IPS DF 6.9 (cell line): Measurements from ENCODE around the gene PHOX2A.

Experiments used
- DNase-seq: peaks from one replicate; pipeline ENCODE4 v3.0.0-alpha.2; 2013; ENCODE audit warnings: low read depth, low spot score
- H3K27ac ChIP-seq: one replicate; pipeline ENCODE4 v1.5.1; 2013; ENCODE audit warnings: low read length, control low read depth
- H3K27me3 ChIP-seq: 2 replicates; pipeline ENCODE4 v1.6.1; 2013; ENCODE audit warnings: mild to moderate bottlenecking, low read length; ENCODE audit not compliant: control insufficient read depth, insufficient read depth
- H3K36me3 ChIP-seq: 2 replicates; pipeline ENCODE4 v1.6.1; 2013; ENCODE audit warnings: low read length; ENCODE audit not compliant: control insufficient read depth, insufficient read depth
- H3K4me1 ChIP-seq: 2 replicates; pipeline ENCODE4 v1.6.1; 2013; ENCODE audit warnings: low read length; ENCODE audit not compliant: control insufficient read depth, insufficient read depth
- H3K4me3 ChIP-seq: 2 replicates; pipeline ENCODE4 v1.5.1; 2013; ENCODE audit warnings: mild to moderate bottlenecking, low read length
- H3K9me3 ChIP-seq: 2 replicates; pipeline ENCODE4 v1.6.1; 2013; ENCODE audit warnings: low read length, inconsistent platforms; ENCODE audit not compliant: control insufficient read depth, insufficient read depth
- WGBS: extraction: QIAGEN DNeasy Blood & Tissue Kit; methylation state at CpG from one replicate; pipeline ENCODE4 v1.1.7; 2013; ENCODE audit warnings: mixed read lengths, missing lambda C conversion rate; ENCODE audit not compliant: insufficient read length, insufficient coverage; 5-methylcytosine and 5-hydroxymethylcytosine counted together

The PHOX2A gene

GRCh38 chr11:72234514-72234830 is 9.5 kb downstream of the PHOX2A start:
- DNase-seq = no peak
- no CpG with 5 or more reads among the region's 3 CpGs for WGBS
- peaks cover 12% of the 10 kb centered on the region for H3K4me1 ChIP-seq
- H3K27ac ChIP-seq = no peak overlapping the region
- H3K4me3 ChIP-seq = no peak overlapping the region
- peaks cover 51% of the 10 kb centered on the region for H3K36me3 ChIP-seq
- H3K9me3 ChIP-seq = no peaks in the 10 kb centered on the region
- peaks cover 3% of the 10 kb centered on the region; the same call in 1 of the 2 replicates for H3K27me3 ChIP-seq

GRCh38 chr11:72233773-72234513 is 10.0 kb downstream of the PHOX2A start:
- Histone ChIP-seq H3K4me3 (no peak overlapping the region), H3K27me3 (no peaks in the 10 kb centered on the region; the same call in 1 of the 2 replicates), H3K4me1 (peaks cover 12% of the 10 kb centered on the region), H3K27ac (no peak overlapping the region), H3K9me3 (no peaks in the 10 kb centered on the region), H3K36me3 (peaks cover 56% of the 10 kb centered on the region)
- no peak for DNase-seq
- no CpG with 5 or more reads among the region's 8 CpGs for WGBS

- peaks cover 59% of the 10 kb centered on the region for H3K36me3 ChIP-seq
Observed at GRCh38 chr11:72233056-72233772, 10.8 kb downstream of the PHOX2A start.

GRCh38 chr11:72232260-72233055 is 11.5 kb downstream of the PHOX2A start:
- Histone ChIP-seq H3K4me1 (peaks cover 3% of the 10 kb centered on the region), H3K27ac (no peak overlapping the region), H3K36me3 (peaks cover 61% of the 10 kb centered on the region), H3K9me3 (no peaks in the 10 kb centered on the region), H3K27me3 (no peaks in the 10 kb centered on the region), H3K4me3 (no peak overlapping the region)
- DNase-seq = no peak
- no CpG with 5 or more reads among the region's 18 CpGs for WGBS

More at GRCh38 chr11:72233056-72233772, 10.8 kb downstream of the PHOX2A start:
- Histone ChIP-seq H3K9me3 (no peaks in the 10 kb centered on the region), H3K27me3 (no peaks in the 10 kb centered on the region), H3K4me1 (peaks cover 8% of the 10 kb centered on the region), H3K4me3 (no peak overlapping the region), H3K27ac (no peak overlapping the region)
- DNase-seq = no peak
- WGBS = no CpG with 5 or more reads among the region's 13 CpGs

GRCh38 chr11:72231396-72232259 is 12.3 kb downstream of the PHOX2A start:
- no peaks in the 10 kb centered on the region for H3K9me3 ChIP-seq
- H3K4me3 ChIP-seq = no peak overlapping the region
- H3K27me3 ChIP-seq = no peaks in the 10 kb centered on the region
- H3K27ac ChIP-seq = no peak overlapping the region
- DNase-seq = no peak
- WGBS = no CpG with 5 or more reads among the region's 9 CpGs
- peaks cover 61% of the 10 kb centered on the region for H3K36me3 ChIP-seq
- H3K4me1 ChIP-seq = 0 out of 2 replicates have a peak, but pooled peaks cover 1% of the 10 kb centered on the region

GRCh38 chr11:72230764-72231365 is 13.1 kb downstream of the PHOX2A start:
- no peaks in the 10 kb centered on the region for H3K27me3 ChIP-seq
- H3K9me3 ChIP-seq = no peaks in the 10 kb centered on the region
- H3K27ac ChIP-seq = no peak overlapping the region
- DNase-seq = no peak
- H3K4me1 ChIP-seq = 0 out of 2 replicates have a peak, but pooled peaks cover 1% of the 10 kb centered on the region
- no CpG with 5 or more reads among the region's 18 CpGs for WGBS
- H3K36me3 ChIP-seq = peaks cover 61% of the 10 kb centered on the region
- H3K4me3 ChIP-seq = no peak overlapping the region

- no peaks in the 10 kb centered on the region for H3K27me3 ChIP-seq
- peaks cover 55% of the 10 kb centered on the region for H3K36me3 ChIP-seq
- H3K4me3 ChIP-seq = no peak overlapping the region
- peaks cover 4% of the 10 kb centered on the region for H3K4me1 ChIP-seq
- no peak overlapping the region for H3K27ac ChIP-seq
- WGBS = no CpG with 5 or more reads among the region's 21 CpGs
- no peak for DNase-seq
- no peaks in the 10 kb centered on the region for H3K9me3 ChIP-seq
Observed at GRCh38 chr11:72229925-72230763, 13.8 kb downstream of the PHOX2A start.

GRCh38 chr11:72229336-72229924 is 14.5 kb downstream of the PHOX2A start:
- Histone ChIP-seq H3K4me3 (no peak overlapping the region), H3K9me3 (no peaks in the 10 kb centered on the region), H3K27ac (no peak overlapping the region), H3K4me1 (peaks cover 4% of the 10 kb centered on the region), H3K27me3 (no peaks in the 10 kb centered on the region), H3K36me3 (peaks cover 50% of the 10 kb centered on the region)
- WGBS = no CpG with 5 or more reads among the region's 8 CpGs
- no peak for DNase-seq

GRCh38 chr11:72228844-72229231 is 15.1 kb downstream of the PHOX2A start:
- Histone ChIP-seq H3K4me3 (no peak overlapping the region), H3K27ac (no peak overlapping the region), H3K36me3 (peaks cover 47% of the 10 kb centered on the region), H3K27me3 (no peaks in the 10 kb centered on the region), H3K4me1 (peaks cover 4% of the 10 kb centered on the region), H3K9me3 (no peaks in the 10 kb centered on the region)
- whole genome bisulfite sequencing = no CpG with 5 or more reads among the region's 7 CpGs
- DNase-seq = no peak
